ENCODE measurements around the gene ISOC2. TPM values are rescaled to one million over a fixed set of nuclear protein-coding genes. Genes with fewer than 3 reads are reported as not detected.
"Not testable (repeated sequence)": the region's sequence is repeated elsewhere in the genome, so short reads cannot be mapped to it uniquely, and the experiment has no call there.

Gene ISOC2
- total RNA-seq, 1 donor from 2014 or later: 58.8 TPM

DNA sequence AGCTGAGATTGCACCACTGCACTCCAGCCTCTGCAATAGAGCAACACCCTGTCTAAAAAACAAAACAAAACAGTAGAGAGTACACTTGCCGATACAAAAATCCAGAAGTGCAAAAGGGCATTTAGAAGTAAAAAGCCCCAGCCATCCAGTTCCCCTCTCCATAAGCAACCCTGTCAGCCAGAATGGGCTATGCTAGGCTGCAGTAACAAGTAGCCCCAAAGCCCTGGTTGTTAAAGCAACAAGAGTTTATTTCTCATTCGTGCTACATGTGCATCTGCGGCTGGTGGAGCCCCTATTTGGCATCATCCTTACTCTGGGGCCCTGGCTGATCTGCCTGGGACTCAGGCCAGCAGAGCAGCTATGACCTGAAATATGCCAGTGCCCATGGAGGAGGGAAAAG is 36.9 kb downstream of the ISOC2 start:
- no peak overlapping the region for H3K27ac ChIP-seq (ENCODE audit: low read depth, low read length)
- H3K4me3 ChIP-seq (ENCODE audit: insufficient read depth, low read depth, low read length): no peak overlapping the region
- H3K36me3 Mint-ChIP-seq (ENCODE audit: low read depth, unreplicated experiment): no peaks in the 10 kb centered on the region
- peaks cover 7% of the 10 kb centered on the region for H3K27me3 ChIP-seq (ENCODE audit: insufficient read depth, low read length)
- H3K4me2 ChIP-seq (ENCODE audit: low read length): no peak overlapping the region
- no peak for FAIRE-seq
- H3K27me3 Mint-ChIP-seq (ENCODE audit: low read depth, unreplicated experiment): peaks cover 17% of the 10 kb centered on the region
- no peak for DNase-seq (ENCODE audit: low read depth)
- no peak overlapping the region for H3K9ac ChIP-seq (ENCODE audit: low read length)
- TF ChIP-seq, protein P1, sequence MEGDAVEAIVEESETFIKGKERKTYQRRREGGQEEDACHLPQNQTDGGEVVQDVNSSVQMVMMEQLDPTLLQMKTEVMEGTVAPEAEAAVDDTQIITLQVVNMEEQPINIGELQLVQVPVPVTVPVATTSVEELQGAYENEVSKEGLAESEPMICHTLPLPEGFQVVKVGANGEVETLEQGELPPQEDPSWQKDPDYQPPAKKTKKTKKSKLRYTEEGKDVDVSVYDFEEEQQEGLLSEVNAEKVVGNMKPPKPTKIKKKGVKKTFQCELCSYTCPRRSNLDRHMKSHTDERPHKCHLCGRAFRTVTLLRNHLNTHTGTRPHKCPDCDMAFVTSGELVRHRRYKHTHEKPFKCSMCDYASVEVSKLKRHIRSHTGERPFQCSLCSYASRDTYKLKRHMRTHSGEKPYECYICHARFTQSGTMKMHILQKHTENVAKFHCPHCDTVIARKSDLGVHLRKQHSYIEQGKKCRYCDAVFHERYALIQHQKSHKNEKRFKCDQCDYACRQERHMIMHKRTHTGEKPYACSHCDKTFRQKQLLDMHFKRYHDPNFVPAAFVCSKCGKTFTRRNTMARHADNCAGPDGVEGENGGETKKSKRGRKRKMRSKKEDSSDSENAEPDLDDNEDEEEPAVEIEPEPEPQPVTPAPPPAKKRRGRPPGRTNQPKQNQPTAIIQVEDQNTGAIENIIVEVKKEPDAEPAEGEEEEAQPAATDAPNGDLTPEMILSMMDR (IDR thresholded peaks at IDR 0.05; ENCODE audit: insufficient read depth, low read depth, low read length): no peak
- no peak for TF ChIP-seq EZH2 (IDR thresholded peaks at IDR 0.05; ENCODE audit: insufficient read depth, low read length)
- no peak overlapping the region for H3K4me3 Mint-ChIP-seq (ENCODE audit: unreplicated experiment)
- H3K9me3 Mint-ChIP-seq (ENCODE audit: unreplicated experiment): no peaks in the 10 kb centered on the region
- no peaks in the 10 kb centered on the region for H4K20me1 ChIP-seq (ENCODE audit: insufficient read depth, low read length)
- H3K36me3 ChIP-seq (ENCODE audit: insufficient read depth, low read length): no peaks in the 10 kb centered on the region
- no peaks in the 10 kb centered on the region for H3K79me2 ChIP-seq (ENCODE audit: insufficient read depth, low read length)
- H3K9me3 ChIP-seq (ENCODE audit: insufficient read depth, low read depth, low read length): no peaks in the 10 kb centered on the region
- no peak overlapping the region for H2AFZ ChIP-seq (ENCODE audit: low read depth, low read length)
- no peak overlapping the region for H3K27ac Mint-ChIP-seq (ENCODE audit: unreplicated experiment)
- H3K4me1 ChIP-seq (ENCODE audit: insufficient read depth, low read length): no peaks in the 10 kb centered on the region
- H3K4me1 Mint-ChIP-seq (ENCODE audit: low read depth, unreplicated experiment): no peaks in the 10 kb centered on the region

DNA sequence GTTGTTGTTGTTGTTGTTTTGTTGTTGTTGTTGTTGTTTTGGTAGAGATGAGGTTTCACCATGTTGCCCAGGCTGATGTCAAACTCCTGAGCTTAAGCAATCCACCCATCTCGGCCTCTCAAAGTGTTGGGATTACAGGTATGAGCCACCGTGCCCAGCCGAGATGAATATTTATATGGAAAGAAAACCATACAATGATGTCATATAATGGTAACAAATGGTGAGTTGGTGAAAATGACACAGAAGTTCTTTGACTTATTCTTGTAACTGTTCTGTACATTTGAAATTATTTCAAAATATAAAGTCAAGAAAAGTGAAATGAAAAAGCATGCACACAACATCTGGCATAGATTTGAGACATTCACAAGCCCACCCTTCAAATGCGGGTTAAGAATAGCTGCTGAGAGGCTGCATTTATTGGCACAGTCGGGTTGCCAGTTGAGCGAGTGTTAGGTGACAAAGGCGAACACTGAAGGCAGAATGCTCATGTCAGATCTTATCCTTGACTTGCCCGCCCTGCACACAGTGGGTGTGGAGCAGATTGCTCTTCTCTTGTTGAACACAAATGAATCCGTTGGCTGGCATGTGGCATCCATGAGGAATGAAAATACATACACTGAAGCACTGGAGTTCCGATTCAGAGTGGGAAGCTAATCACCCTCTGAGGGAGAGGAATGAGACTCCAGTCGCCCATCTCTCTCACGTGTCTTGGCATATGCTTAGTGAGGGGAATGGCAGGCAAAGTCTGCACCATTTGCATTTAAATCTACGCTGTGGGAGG is 38.0 kb downstream of the ISOC2 start:
- no peak overlapping the region for H2AFZ ChIP-seq (ENCODE audit: low read depth, low read length)
- H3K9me3 Mint-ChIP-seq (ENCODE audit: unreplicated experiment): no peaks in the 10 kb centered on the region
- H3K79me2 ChIP-seq (ENCODE audit: insufficient read depth, low read length): no peaks in the 10 kb centered on the region

DNA sequence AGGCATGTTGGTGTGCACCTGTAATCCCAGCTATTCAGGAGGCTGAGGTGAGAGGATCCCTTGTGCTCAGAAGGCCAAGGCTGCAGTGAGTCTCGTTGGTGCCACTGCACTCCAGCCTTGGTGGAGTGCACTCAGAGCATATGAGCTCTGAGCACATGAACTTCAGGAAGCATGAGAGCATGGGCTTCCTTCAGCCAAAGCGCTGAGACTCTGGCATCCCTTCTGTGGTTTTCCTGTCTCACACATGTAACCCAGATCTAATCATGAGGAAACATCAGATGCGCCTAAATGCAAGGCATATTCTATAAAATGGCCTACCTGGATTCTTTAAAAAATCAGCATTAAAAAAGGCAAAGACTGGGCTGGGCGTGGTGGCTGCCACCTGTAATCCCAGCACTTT is 40.2 kb downstream of the ISOC2 start:
- not testable (repeated sequence) for H3K36me3 Mint-ChIP-seq (ENCODE audit: low read depth, unreplicated experiment); H3K4me1 Mint-ChIP-seq (ENCODE audit: low read depth, unreplicated experiment); H3K36me3 ChIP-seq (ENCODE audit: insufficient read depth, low read length); FAIRE-seq; H3K27ac ChIP-seq (ENCODE audit: low read depth, low read length); H3K4me3 Mint-ChIP-seq (ENCODE audit: unreplicated experiment); H4K20me1 ChIP-seq (ENCODE audit: insufficient read depth, low read length); H3K4me2 ChIP-seq (ENCODE audit: low read length); H3K9ac ChIP-seq (ENCODE audit: low read length); H3K79me2 ChIP-seq (ENCODE audit: insufficient read depth, low read length); H3K9me3 Mint-ChIP-seq (ENCODE audit: unreplicated experiment); H2AFZ ChIP-seq (ENCODE audit: low read depth, low read length); DNase-seq (ENCODE audit: low read depth); H3K27me3 ChIP-seq (ENCODE audit: insufficient read depth, low read length); H3K9me3 ChIP-seq (ENCODE audit: insufficient read depth, low read depth, low read length); H3K27ac Mint-ChIP-seq (ENCODE audit: unreplicated experiment); H3K4me1 ChIP-seq (ENCODE audit: insufficient read depth, low read length); H3K4me3 ChIP-seq (ENCODE audit: insufficient read depth, low read depth, low read length)
- H3K27me3 Mint-ChIP-seq (ENCODE audit: low read depth, unreplicated experiment): peaks cover 23% of the 10 kb centered on the region

More for the DNA sequence above, 38.0 kb downstream of the ISOC2 start:
- FAIRE-seq (no peak), DNase-seq (ENCODE audit: low read depth) (no peak)
- Histone ChIP-seq H3K9ac (ENCODE audit: low read length) (no peak overlapping the region), H3K27me3 (ENCODE audit: insufficient read depth, low read length) (peaks cover 5% of the 10 kb centered on the region), H4K20me1 (ENCODE audit: insufficient read depth, low read length) (no peaks in the 10 kb centered on the region), H3K27ac (ENCODE audit: low read depth, low read length) (no peak overlapping the region), H3K4me2 (ENCODE audit: low read length) (no peak overlapping the region), H3K4me1 (ENCODE audit: insufficient read depth, low read length) (no peaks in the 10 kb centered on the region), H3K9me3 (ENCODE audit: insufficient read depth, low read depth, low read length) (no peaks in the 10 kb centered on the region), H3K4me3 (ENCODE audit: insufficient read depth, low read depth, low read length) (no peak overlapping the region), H3K36me3 (ENCODE audit: insufficient read depth, low read length) (no peaks in the 10 kb centered on the region)
- Mint-ChIP-seq H3K27ac (ENCODE audit: unreplicated experiment) (no peak overlapping the region), H3K4me3 (ENCODE audit: unreplicated experiment) (no peak overlapping the region), H3K4me1 (ENCODE audit: low read depth, unreplicated experiment) (no peaks in the 10 kb centered on the region), H3K27me3 (ENCODE audit: low read depth, unreplicated experiment) (peaks cover 18% of the 10 kb centered on the region), H3K36me3 (ENCODE audit: low read depth, unreplicated experiment) (no peaks in the 10 kb centered on the region)
- TF ChIP-seq, protein P1 (IDR thresholded peaks at IDR 0.05; ENCODE audit: insufficient read depth, low read depth, low read length): no peak
- TF ChIP-seq EZH2 (IDR thresholded peaks at IDR 0.05; ENCODE audit: insufficient read depth, low read length): no peak

Data from astrocyte (in vitro differentiated cells and primary cell).